Testis (tissue), 3 donors: ENCODE measurements around the gene GALNT9. TPM values are rescaled to one million over a fixed set of nuclear protein-coding genes. Genes with fewer than 3 reads are reported as not detected.

Source experiments
- DNase-seq: peaks from one replicate; pipeline ENCODE4 v3.0.0-alpha.2; 2019
- H3K27ac ChIP-seq, 2 donors: fragments of 200-600 bp; sonication (generic); one replicate each; pipeline ENCODE4 v1.5.1; 2019
- H3K27me3 ChIP-seq: fragments of 200-600 bp; sonication (generic); one replicate; pipeline ENCODE4 v1.5.1; 2019
- H3K36me3 ChIP-seq: fragments of 200-600 bp; sonication (generic); one replicate; pipeline ENCODE4 v1.5.1; 2017; ENCODE audit warnings: low read depth; ENCODE audit errors: missing control alignments
- H3K4me1 ChIP-seq: fragments of 200-600 bp; sonication (generic); one replicate; pipeline ENCODE4 v1.5.1; 2019
- H3K4me3 ChIP-seq, 2 donors: fragments of 200-600 bp; sonication (generic); one replicate each; pipeline ENCODE4 v1.5.1; 2017 to 2019
- H3K9me3 ChIP-seq: fragments of 200-600 bp; sonication (generic); one replicate; pipeline ENCODE4 v1.5.1; 2017
- CTCF ChIP-seq, 3 experiments: fragments of 450-650 bp in 2 of 3; fragments of 200-600 bp in 1 of 3; sonication (generic) in 1 of 3; IDR thresholded peaks; one replicate each; pipeline ENCODE4 v1.5.1; 2016 to 2019; ENCODE audit warnings: antibody characterized with exemption in 3 of 3, mild to moderate bottlenecking in 2 of 3, moderate library complexity in 1 of 3
- POLR2A ChIP-seq: fragments of 450-650 bp; IDR thresholded peaks from one replicate; pipeline ENCODE4 v1.6.1; 2017; ENCODE audit warnings: antibody characterized with exemption, mild to moderate bottlenecking, moderate library complexity
- WGBS, 2 donors: methylation state at CpG; one replicate each; pipeline ENCODE4 v1.1.5; 2018; 5-methylcytosine and 5-hydroxymethylcytosine counted together
- intact Hi-C: fragments of 100-400 bp; cut with DNase I; formaldehyde crosslinking; loops from one replicate; pipeline ENCODE4 v1.15.1; 2023; ENCODE audit warnings: low total_unique reads
- polyA plus RNA-seq: library from polyadenylated mRNA; stranded (reverse); fragments of 350-450 nt; fragmentation: Illumina TruSeq; extraction: RNeasy Lipid Tissue Mini Kit (QIAGEN cat#74804); gene quantifications from one replicate; pipeline ENCODE4 v1.2.3, GENCODE V29; 2014; ENCODE audit warnings: low read depth, low replicate concordance; ENCODE audit not compliant: insufficient read depth
- total RNA-seq, 2 donors: library from RNA; depleted of rRNA; stranded (reverse); fragments of >200 nt; gene quantifications; one replicate each; pipeline ENCODE4 v1.2.3, GENCODE V29; 2016

The GALNT9 gene
- total and polyA plus RNA-seq, 3 donors from 2014 or later, result 1.1 to 1.5 (median 1.3) TPM

- Histone ChIP-seq H3K27me3 (no peaks in the 10 kb centered on the region), H3K27ac (no peak overlapping the region), H3K36me3 (no peaks in the 10 kb centered on the region), H3K4me1 (peaks cover 11% of the 10 kb centered on the region), H3K4me3 (no peak overlapping the region), H3K9me3 (no peaks in the 10 kb centered on the region)
- no peak for DNase-seq
- 57 to 62% methylated on average over 24 of the region's 24 CpGs for WGBS, 2 donors
- intact Hi-C loops, result no loop called here
- TF ChIP-seq CTCF (IDR thresholded peaks at IDR 0.05) (no peak), POLR2A (no peak)
Measured at GRCh38 chr12:132186208-132186856, 143.1 kb downstream of the GALNT9 start.

DNA sequence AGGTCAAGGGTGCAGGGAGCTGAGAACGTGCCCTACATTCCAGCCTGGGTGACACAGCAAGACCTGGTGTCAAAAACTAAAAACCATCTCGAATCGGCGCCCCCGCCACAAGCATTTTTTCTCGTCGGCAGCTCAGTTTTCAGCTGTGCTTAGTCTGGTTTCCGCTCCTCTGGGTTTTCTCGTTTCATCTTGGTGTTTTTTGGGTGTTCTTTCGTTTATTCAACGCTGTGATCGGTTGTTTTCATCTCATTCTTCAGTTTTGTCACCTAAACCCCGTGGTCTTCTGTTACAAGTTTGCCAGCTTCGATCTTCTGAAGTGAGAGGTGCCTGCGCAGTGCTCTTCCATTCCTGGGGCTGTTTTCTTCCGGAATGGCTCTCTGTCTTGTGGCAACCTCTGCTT, 143.7 kb downstream of the GALNT9 start:
- H3K9me3 ChIP-seq, result no peaks in the 10 kb centered on the region
- no peaks in the 10 kb centered on the region for H3K36me3 ChIP-seq
- no peak for TF ChIP-seq POLR2A
- TF ChIP-seq CTCF (IDR thresholded peaks at IDR 0.05), result no peak
- H3K27ac ChIP-seq, result no peak overlapping the region
- peaks cover 11% of the 10 kb centered on the region for H3K4me1 ChIP-seq
- no peak for DNase-seq
- 69 to 73% methylated on average over 16 of the region's 16 CpGs for WGBS, 2 donors
- no peak overlapping the region for H3K4me3 ChIP-seq
- H3K27me3 ChIP-seq, result no peaks in the 10 kb centered on the region
- intact Hi-C loops, result no loop called here

DNA sequence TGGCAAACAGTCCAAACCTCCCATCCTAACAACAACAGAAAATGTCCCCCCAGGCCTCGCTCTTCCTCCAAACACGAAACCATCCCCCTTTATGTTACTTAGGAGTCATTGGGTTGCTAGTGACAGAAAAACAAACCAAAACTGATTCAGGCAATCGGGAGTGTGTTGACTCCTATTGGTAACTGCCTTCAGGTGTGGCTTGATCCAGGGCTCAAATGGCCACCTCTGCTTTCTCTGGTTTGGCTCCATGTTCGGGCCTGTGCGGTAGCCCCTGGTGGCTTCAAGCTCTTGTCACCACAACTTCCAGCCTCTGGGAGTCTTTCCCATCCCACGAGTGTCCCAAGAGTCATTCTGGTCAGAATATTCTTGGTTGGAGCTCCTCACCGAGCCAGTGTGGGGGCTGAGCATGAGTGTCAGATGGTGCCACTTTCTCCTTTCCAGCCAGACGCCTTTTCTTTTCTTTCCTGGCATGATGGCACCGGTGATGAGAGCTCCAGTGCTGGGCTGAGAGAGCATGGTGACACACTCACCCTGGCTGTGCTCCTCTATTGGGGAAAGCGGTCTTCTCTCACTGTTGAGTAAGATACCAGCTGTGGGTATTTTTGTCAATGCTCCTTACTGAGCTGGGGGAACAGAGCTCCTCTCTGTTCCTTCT, 146.6 kb downstream of the GALNT9 start:
- Histone ChIP-seq H3K27me3 (no peaks in the 10 kb centered on the region), H3K4me3 (no peak overlapping the region), H3K4me1 (no peaks in the 10 kb centered on the region), H3K27ac (no peak overlapping the region), H3K36me3 (no peaks in the 10 kb centered on the region), H3K9me3 (no peaks in the 10 kb centered on the region)
- WGBS, 2 donors, result 85 to 86% methylated on average over 10 of the region's 10 CpGs
- TF ChIP-seq POLR2A, result no peak
- no peak for TF ChIP-seq CTCF (IDR thresholded peaks at IDR 0.05)
- DNase-seq, result no peak
- intact Hi-C loops, result no loop called here

DNA sequence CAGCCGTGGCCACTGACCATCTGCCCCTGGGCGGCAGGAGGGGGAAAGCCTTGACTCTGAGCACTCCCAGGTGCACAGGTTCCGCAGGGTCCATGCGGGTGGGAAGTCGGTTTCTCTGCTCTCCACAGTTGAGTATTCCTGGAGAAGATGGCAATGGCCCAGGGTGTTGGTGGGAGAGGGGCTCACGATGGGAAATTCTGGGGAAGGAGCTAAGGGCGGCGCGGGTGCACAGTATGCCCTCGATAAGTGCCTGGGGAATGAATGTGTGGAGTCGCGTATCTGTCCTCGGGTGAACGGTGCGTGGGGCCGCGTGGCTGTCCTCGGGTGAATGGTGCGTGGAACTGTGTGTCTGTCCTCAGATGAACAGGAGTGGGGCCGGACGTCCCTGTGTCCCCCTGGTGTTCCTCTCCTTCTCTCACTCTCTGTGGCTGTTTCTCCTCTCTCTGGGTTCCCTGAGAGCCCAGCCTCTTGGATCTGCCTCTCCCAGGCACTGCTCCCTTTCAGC, 147.1 kb downstream of the GALNT9 start:
- TF ChIP-seq CTCF (IDR thresholded peaks at IDR 0.05), result no peak
- no peak for TF ChIP-seq POLR2A
- Histone ChIP-seq H3K4me3 (no peak overlapping the region), H3K27ac (no peak overlapping the region), H3K9me3 (no peaks in the 10 kb centered on the region), H3K36me3 (no peaks in the 10 kb centered on the region), H3K4me1 (no peaks in the 10 kb centered on the region), H3K27me3 (no peaks in the 10 kb centered on the region)
- intact Hi-C loops, result no loop called here
- WGBS, 2 donors, result 86 to 93% methylated on average over 17 to 21 of the region's 21 CpGs
- no peak for DNase-seq
